HL-60 (cell line): ENCODE measurements around the gene EFNA5.

Experiments used
- GABPA ChIP-seq: IDR thresholded peaks from 2 replicates; pipeline ENCODE4 v1.6.1; 2012; ENCODE audit warnings: low read depth
- POLR2AphosphoS5 ChIP-seq: IDR thresholded peaks from 2 replicates; pipeline ENCODE4 v1.6.1; 2012; ENCODE audit warnings: low read depth
- TF ChIP-seq, protein P1 (sequence below): IDR thresholded peaks from 2 replicates; pipeline ENCODE4 v1.6.1; 2012; ENCODE audit warnings: low read depth; ENCODE audit not compliant: insufficient replicate concordance
- TF ChIP-seq, protein P2 (sequence below): IDR thresholded peaks from one replicate; pipeline ENCODE4 v1.5.1; 2011; ENCODE audit warnings: low read length, control low read depth, inconsistent platforms; ENCODE audit not compliant: insufficient read depth

DNA sequence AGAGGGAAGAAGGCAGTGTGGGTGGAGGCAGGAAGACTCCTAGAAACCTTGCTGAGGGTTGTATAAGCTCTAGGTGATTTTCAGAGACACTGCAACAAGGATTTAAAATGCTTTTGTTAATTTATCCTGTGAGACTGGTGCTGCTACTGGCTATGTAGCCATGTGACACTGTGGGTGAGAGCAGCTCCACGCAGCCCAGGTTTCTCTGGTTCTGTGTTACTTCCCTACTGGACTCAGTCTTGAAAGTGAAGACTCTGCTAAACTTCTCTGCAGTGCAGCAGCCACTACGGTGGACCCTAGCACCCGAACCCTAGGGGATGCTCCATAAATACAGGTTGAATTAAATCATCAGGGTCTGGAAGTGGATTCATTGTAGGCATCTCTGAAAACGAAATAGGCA, 25.8 kb upstream of the EFNA5 start:
- TF ChIP-seq, protein P1, sequence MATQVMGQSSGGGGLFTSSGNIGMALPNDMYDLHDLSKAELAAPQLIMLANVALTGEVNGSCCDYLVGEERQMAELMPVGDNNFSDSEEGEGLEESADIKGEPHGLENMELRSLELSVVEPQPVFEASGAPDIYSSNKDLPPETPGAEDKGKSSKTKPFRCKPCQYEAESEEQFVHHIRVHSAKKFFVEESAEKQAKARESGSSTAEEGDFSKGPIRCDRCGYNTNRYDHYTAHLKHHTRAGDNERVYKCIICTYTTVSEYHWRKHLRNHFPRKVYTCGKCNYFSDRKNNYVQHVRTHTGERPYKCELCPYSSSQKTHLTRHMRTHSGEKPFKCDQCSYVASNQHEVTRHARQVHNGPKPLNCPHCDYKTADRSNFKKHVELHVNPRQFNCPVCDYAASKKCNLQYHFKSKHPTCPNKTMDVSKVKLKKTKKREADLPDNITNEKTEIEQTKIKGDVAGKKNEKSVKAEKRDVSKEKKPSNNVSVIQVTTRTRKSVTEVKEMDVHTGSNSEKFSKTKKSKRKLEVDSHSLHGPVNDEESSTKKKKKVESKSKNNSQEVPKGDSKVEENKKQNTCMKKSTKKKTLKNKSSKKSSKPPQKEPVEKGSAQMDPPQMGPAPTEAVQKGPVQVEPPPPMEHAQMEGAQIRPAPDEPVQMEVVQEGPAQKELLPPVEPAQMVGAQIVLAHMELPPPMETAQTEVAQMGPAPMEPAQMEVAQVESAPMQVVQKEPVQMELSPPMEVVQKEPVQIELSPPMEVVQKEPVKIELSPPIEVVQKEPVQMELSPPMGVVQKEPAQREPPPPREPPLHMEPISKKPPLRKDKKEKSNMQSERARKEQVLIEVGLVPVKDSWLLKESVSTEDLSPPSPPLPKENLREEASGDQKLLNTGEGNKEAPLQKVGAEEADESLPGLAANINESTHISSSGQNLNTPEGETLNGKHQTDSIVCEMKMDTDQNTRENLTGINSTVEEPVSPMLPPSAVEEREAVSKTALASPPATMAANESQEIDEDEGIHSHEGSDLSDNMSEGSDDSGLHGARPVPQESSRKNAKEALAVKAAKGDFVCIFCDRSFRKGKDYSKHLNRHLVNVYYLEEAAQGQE, result no peak
- TF ChIP-seq, protein P2, sequence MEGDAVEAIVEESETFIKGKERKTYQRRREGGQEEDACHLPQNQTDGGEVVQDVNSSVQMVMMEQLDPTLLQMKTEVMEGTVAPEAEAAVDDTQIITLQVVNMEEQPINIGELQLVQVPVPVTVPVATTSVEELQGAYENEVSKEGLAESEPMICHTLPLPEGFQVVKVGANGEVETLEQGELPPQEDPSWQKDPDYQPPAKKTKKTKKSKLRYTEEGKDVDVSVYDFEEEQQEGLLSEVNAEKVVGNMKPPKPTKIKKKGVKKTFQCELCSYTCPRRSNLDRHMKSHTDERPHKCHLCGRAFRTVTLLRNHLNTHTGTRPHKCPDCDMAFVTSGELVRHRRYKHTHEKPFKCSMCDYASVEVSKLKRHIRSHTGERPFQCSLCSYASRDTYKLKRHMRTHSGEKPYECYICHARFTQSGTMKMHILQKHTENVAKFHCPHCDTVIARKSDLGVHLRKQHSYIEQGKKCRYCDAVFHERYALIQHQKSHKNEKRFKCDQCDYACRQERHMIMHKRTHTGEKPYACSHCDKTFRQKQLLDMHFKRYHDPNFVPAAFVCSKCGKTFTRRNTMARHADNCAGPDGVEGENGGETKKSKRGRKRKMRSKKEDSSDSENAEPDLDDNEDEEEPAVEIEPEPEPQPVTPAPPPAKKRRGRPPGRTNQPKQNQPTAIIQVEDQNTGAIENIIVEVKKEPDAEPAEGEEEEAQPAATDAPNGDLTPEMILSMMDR, result no peak
- TF ChIP-seq POLR2AphosphoS5 (no peak), GABPA (no peak)
